Left kidney (tissue), 2 donors: Measurements from ENCODE around the gene HHLA2. TPM values are rescaled to one million over a fixed set of nuclear protein-coding genes. Genes with fewer than 3 reads are reported as not detected.
"Not testable (repeated sequence)": the region's sequence is repeated elsewhere in the genome, so short reads cannot be mapped to it uniquely, and the experiment has no call there.

Experiments
- DNase-seq: peaks from one replicate; pipeline ENCODE4 v3.0.0-alpha.2; 2013
- polyA plus RNA-seq: library from polyadenylated mRNA; unstranded; fragments of 120-200 nt; gene quantifications from one replicate; pipeline ENCODE4 v1.2.1, GENCODE V29; 2013; ENCODE audit not compliant: insufficient read length

Gene HHLA2
- polyA plus RNA-seq, 1 donor = 21.3 TPM

DNA sequence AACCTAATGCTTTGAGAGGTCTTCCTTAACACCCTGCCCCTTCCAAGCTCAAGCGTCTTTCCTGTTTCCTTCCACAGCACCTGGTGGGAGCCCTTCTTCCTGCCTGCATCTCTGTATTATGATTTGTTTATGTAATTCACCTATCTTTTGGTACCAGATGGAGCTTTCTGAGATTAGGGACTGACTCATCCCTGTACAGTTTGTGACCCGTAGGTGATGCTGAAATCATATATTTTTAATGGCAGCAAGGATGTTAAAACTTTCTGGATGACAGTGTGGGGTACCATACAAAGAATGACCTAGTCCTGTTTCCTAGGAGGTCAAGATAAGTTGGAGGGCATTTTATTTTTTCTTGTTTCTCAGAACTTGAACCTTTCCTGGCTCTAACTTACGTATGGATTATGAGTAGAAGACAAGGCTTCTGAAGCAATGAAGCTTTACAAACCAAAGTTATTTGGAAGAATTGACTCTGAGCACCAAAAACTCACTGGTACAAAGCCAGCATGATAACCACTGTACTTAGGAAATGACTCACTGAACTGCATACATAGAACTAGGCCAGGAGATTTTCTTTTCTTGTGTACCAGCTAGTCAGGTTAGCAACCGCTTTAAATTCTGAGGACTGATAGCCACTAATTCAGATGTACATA is 46.6 kb downstream of the HHLA2 start:
- no peak for DNase-seq

DNA sequence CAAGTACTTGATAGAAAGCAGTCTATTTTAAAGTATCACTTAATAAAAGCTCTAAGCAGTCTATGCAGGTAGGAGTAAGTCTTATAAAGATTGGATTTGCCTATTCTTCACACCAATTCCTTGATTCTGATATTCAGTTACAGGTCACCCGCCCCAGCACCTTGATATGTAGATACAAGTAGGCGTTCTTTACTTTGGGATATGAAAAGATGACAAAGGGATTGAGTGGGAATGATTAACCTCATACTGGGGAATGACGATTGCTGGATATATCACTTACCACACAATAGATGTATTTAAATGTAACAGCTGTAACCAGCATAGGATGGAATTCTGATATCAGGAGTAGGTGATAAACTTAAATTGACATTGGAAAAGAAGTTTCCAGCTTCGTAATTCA is 47.1 kb downstream of the HHLA2 start:
- DNase-seq = no peak

DNA sequence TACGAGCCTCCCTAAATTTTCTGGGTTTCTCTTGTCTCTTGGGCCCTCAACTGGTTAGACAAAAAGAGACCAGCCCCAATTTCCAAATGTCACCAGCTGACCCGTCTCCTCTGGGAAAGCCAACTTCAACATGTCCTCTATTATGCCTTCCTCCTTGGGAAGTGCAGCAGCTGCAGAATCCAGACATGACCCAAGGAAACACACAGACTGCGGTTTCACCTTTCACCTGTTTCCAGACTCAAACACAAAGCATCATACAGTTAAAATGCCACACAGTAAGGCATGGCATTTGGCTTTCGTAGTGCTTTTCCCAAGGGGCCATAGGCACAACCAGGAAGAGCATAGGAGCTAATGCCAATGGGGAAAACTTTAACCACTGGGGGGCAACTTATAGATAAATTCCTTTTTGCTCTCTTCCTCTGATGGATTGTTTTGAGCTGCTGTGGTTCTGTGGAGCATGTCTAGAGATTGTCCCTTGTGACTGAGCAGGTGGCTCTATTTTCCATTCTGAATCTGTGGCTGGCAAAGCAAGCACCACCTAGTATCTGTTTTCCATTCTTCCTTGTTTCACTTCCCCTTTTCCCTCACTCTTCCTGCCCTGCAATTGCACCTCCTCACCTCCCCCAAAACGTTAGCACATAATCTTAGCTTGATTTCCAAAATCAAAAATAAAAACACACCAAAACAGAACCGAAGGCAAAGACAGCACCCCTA is 49.3 kb downstream of the HHLA2 start:
- DNase-seq = no peak

DNA sequence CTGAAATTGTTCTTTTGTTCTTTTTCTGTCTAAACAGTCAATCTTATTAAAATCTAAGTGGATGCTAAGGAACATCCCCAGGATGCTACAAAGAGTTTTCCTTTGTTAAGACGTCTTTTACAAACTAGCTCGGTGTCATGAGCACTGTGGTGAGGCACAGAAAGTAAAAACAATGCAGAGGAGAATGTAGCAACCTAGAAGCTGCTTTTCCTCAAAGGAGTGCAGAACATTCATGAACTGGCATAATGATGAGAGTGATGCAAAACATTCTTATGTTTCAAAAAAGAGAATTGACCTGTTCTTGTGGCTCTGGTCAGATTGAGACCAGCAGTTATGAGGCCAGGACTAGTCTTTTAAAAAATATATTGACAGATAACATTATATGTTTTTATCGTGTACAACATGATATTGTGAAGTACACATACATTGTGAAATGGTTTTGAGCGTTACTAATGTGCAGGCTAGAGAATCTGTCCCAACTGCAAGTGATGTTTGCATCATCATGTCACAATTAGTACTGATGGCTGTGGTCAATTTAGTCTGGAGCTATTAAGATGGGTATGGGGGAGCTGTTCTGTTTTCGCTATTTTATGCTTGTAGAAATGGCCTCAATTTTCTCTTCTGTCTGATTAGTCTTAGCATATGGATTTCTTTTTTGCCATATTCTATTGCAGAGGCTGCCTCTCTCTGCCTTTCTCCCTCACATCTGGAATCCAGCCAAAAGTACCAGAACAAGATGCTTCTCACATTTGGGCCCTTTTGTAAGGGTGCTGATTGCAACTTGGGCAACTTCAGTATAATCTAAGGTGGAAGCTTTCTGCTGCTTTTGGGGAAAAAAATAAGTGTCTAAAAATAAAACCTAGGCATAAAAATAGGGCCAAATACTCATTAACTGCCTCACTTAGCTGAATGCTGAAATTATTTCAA is 50.2 kb downstream of the HHLA2 start:
- no peak for DNase-seq

DNA sequence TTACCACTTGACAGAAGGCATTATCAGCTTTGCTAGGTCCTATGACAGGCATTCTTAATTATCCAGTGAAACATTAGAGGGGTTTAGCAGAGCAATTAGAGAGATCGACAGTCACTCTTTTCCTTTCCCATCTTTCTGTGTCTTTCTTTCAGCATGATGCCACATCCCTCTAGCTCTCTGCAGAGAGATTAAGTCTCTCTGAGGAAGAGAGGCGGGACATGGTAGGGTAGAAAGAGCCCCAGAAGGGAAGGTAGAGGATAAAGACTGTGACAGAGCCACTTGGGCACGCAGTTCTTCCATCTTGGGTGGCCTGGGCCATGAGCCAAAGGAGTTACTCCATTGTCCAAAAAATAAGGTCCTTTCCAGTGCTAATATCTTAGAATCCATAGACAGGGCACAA is 55.8 kb downstream of the HHLA2 start:
- DNase-seq = no peak

DNA sequence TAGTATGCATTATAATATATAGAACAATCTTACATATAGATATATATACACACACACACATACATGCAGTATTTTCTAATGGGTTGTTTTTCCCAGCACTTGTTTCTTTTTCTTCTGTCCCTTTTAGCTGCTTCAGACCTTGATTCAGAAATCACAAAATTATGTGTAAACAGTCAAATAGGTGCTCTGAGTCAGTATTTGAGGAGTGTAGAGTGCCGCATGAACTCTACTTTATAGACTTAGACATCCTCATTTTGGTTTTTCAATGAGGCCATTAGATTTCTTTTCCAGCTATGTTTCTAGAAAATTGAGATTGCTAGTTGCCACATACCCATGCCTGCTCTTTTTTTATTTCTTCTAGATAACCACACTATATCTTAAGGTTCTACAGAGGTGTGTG is 58.2 kb downstream of the HHLA2 start:
- no peak for DNase-seq

DNA sequence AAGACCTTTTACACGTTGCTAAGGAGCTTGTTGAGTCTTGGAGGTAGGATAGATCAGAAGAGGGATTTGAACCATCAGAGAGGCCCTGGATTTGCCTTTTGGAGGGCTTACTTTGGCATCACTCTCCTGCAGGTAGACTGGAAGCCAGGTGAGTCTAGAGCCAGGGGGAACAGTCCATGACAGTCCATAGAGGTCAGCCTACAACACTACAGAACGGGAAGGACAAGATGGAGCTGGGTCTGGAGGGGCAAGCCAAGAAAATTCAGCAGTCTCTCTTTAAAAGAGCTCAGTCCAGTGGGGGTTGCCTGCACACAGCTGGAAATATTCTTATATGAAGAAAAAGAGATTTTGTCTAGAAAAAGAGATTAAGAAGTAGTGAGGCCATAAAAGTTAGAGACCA is 60.7 kb downstream of the HHLA2 start:
- no peak for DNase-seq

DNA sequence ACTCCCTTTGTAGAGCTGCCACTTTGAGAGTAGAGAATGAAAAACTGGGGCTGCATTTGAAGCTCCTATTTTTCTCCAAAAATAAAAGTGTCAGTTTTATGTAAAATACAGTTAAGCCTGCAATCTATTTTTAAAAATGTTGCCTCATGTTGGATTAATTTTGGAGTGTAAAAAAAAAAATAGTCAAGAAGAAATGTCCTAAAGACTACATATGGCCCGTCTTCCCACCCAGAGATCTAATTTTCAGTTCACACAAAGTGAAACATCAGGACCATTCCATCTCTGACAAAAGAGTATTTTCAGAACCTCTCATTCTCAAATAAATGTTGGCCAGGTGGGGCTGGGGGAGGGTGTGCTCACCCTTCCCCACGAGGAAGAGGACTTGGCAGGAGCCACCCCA is 62.7 kb downstream of the HHLA2 start:
- no peak for DNase-seq

DNA sequence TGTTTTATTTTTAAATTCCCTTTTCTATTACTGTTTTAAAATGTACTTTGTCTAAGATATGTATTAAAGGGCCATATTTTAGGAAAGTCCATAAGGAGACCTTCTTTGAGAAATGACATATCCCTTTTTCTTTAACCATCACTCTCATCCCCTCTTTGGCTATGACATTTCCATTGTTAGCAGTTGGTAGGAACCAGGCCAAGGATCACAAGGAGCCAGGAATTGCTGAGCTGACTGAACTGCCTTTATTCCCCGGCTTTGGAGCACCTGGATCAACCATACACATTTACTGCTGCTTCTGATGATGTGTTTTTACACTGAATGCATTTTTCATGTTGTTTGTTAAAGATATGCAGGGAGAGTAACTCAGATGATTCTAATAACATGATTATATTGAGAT is 79.7 kb downstream of the HHLA2 start:
- no peak for DNase-seq

DNA sequence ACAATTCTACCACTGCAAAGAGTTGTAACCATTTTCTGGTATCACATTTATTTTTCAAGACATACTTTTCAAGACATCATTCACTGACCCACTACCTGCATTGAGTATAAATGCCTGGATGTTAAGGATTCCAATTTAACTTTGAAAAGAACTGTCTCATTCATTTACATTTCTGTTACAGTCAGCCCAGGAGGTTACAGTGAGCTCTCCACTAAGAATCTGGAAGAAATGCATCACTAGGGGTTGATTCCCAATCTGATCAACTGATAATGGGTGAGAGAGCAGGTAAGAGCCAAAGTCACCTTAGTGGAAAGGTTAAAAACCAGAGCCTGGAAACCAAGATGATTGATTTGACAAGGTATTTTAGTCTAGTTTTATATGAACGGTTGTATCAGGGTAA is 81.0 kb downstream of the HHLA2 start:
- DNase-seq = no peak

DNA sequence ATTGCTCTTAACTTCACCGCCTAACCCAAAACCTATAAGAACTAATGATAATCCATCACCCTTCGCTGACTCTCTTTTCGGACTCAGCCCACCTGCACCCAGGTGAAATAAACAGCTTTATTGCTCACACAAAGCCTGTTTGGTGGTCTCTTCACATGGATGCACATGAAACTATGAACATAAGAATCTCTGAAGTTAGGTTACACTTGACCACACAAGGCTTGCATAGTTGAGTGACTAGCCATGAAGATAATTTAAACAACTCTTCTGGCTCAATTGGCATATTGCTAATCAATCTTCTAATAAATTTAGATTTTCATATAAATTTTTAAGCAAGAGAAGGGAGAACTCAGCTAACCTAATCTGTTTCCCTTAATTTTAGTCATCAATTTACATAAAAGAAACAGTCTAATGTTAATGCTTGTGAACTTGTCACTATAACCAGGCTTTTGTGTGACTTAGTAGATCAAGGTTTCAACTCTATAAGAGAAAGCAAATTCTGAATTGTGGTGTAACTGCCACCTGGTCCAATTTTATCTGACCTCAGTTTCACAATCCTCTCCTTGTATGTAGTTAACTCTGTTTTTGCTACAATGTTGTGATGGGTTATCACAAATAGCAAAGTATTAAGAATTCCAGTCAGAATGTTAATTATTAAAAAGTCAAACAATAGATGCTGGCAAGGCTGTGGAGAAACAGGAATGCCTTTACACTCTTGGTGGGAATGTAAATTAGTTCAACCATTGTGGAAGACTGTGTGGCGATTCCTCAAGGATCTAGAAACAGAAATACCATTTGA is 82.0 kb downstream of the HHLA2 start:
- DNase-seq = no peak

DNA sequence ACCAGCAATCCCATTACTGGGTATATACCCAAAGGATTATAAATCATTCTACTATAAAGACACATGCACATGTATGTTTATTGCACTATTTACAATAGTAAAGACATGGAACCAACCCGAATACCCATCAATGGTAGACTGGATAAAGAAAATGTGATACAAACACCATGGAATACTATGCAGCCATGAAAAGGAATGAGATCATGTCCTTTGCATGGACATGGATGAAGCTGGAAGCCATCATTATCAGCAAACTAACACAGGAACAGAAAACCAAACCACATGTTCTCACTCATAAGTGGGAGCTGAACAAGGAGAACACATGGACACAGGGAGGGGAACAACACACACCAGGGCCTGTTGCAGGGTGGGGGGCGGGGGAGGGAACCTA is 82.6 kb downstream of the HHLA2 start:
- not testable (repeated sequence) for DNase-seq

DNA sequence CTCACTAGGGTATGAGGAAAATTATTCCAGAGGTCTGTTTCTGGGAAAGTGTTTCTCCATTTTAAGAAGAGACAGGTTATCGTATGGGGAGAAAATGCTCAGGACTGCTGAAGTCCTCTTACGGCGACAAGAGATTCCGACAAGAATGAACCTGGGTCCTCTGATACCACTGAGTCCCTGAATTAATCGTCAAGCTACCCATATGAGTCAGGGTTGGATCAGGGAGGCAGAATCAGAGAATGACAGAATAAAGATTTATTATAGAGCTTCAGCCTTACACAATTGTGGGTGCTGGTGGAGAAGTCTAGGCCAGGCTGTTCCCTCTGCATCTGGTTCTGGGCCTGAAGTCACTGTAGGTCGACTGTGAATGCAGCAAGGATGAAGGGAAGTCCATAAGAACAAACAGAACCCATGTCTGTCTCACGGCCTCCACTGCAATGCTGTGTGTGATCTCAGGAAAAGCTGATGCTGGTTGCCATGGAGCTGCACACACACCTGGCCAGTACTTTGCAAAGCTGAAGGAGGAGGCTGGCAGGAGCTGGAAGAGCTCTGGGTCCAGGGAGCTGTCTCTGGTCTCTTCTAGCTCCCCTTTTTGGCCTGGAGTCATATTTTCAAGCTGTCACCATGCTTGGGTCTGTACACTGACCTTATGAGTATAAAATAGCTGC is 83.9 kb downstream of the HHLA2 start:
- no peak for DNase-seq

DNA sequence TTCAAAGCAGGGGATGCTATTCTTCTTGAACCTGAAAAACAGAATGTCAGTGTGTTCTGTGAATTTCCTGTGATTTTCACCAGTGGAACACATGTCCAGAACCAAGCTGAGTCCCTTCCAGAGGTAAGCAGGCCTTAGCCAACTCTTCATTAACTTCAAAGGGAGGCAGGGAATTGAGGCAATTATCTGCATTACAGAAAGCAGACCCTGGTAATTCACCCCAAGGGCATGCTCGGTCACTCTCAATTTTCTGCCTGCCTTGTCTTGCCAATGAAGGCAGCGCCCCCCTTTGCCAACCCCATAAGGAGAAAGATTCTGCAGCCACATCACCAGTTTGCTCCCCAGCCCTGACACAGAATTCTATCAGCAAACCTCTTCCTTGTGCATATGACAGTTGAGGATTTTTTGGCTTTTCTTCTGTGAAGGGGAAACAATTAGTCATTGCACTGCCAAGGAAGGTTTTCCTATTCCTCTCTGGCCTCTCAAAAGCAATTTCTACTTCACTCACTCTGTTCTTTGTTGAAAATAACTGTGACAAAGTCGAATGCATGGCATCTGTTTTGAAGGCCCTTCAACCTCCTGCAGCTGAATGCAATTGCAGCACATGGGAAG is 85.3 kb downstream of the HHLA2 start:
- no peak for DNase-seq

DNA sequence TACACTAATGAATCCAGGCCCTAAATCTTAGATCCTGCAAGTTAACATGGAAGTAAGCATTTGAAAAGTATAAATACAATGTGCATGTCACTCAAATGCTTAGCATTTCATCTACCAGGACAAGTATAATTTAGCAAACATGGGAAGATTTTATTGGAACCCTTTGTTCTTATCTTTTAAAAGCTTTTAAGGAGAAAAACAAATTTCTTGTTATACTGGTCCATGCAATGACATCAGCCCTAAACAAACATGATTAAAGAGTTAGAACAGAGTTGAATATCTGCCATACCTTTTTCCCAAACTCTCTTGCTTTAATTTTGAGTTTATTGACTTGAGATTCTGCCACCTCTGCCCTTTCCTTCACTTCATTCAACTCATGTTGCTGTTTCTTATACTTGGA is 87.0 kb downstream of the HHLA2 start:
- DNase-seq = no peak

DNA sequence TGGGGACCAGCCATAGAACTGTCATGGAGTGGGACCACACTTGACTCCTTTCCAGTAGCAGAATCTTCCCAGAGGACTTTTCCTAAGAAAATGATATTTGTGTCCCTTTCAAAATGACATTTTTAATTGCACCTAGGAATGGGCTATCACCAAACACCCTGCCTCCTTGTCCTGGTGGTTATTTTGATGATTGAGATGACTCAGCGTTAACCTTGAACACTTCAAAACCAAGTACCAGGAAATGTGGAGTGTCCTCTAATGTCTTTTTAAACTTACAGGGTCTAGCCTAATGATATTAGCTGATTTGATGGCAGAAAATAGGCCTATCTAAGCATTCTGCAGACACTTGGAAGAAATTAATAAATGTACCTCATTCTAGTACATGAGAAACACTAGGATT is 90.7 kb downstream of the HHLA2 start:
- no peak for DNase-seq

DNA sequence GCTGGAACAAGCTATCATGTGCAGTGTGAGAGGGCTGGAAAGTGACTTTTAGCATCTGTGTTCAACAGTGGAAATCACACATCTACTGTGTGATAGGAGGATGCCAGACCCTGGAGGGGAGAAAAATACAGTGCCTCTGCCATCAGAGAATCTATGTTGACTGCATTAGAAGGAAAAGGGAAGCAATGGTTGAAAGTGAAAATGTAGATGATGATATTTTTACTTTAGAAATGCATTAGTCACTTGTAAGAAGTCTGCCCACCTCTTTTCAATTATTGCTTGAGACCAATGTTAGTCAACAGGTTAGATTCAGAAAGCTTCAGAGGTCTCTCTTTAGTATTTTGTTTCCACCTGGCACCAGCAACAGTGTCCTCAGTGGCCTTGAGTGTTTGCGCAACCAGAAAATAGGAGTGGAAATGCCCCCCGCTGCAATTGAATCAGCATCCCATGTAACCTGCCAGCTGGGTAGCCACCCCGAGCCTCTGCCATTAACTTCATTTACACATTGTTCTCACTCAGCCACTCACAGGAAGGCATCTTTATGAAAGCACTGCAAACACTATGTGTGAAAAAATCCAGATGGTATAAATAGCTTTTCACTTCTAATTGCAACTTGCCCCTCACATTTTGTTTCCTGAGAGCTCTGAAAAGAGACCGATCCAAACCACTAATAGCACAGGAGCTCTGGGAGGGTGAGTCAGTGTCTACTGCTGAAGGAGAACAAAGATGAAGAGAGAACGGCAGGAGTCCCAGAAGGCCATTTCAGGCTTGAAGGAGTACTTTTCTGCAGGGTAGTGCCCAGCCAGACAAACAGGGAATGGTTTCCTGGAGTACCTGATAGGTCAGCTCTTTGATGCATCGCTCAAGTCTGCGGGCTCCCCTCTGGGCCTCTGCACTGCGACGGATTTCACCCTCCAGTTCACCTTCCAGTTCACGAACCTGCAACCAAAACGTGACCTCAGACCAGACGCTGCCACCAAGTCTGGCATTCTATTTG is 92.1 kb downstream of the HHLA2 start:
- DNase-seq = no peak

DNA sequence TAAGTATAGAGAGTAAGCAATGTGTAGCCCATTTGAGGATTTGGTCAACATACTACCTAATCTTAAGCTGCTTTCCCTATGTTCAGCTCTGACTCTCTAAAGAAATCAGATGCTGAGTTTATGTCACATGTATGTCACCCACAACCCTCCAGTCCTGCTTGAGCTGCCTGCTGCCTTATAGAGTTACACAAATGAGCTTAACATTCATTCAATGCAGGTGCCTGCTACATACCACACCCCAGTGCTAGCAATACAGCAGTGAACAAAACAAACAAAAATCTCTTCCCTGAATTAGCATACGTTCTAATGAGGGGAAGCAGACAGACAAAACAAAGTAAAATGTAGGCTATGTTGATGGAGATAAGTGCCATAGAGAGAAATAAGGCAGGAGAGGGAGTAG is 93.0 kb downstream of the HHLA2 start:
- no peak for DNase-seq

DNA sequence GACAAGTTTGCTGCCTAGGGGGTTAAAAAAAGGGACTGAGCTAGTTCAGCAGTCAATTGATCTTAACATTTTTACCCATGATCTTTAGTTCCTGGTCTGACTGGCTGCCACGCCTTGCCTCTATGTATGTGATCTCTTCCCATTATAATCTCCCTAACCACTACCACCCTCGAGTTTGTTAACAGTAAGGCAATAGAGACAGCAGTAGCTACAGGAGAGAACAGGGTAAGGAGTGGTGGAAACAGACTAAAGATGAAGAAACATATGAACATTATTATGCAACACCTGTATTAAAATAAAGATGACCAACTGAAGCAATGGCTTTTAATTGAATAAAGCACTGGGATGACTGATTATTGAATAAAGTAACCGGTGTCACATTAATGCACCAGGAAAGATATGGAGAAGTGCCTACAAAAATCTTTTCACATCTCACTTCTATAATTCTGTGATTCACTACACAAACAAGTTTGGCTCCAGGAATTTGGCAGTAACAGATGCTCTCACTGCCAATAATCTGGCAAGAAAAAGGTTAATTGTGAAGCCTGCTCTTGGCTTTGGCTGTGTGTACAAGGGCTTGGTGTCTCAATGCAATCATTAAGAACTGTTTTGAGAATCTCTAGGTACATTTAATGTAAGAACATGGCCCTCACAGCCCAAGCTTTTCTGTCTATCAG is 95.7 kb downstream of the HHLA2 start:
- no peak for DNase-seq
